ENCODE data around the gene NELL2.
"Not testable (repeated sequence)": the region's sequence is repeated elsewhere in the genome, so short reads cannot be mapped to it uniquely, and the experiment has no call there.

Gene NELL2

GRCh38 chr12:44875954-44876543, at the start of gene NELL2:
NELL2 (minus strand) TSS chr12:44876315; CDS start chr12:44875869, 446 bp downstream.
- DNase-seq (ENCODE audit: low read depth, low spot score) = no peak

- no peak for DNase-seq (ENCODE audit: low read depth, low spot score)
Observed at GRCh38 chr12:44921736-44922135, 45.6 kb upstream of the NELL2 start.

- no peak for DNase-seq (ENCODE audit: low read depth, low spot score)
Observed at GRCh38 chr12:44917141-44917540, 41.0 kb upstream of the NELL2 start.

GRCh38 chr12:44915958-44916357, 39.8 kb upstream of the NELL2 start:
- no peak for DNase-seq (ENCODE audit: low read depth, low spot score)

GRCh38 chr12:44904321-44904720, 28.2 kb upstream of the NELL2 start:
- DNase-seq (ENCODE audit: low read depth, low spot score) = no peak

GRCh38 chr12:44898108-44898507, 22.0 kb upstream of the NELL2 start:
- DNase-seq (ENCODE audit: low read depth, low spot score) = not testable (repeated sequence)

- DNase-seq (ENCODE audit: low read depth, low spot score) = no peak
Observed at GRCh38 chr12:44889926-44890325, 13.8 kb upstream of the NELL2 start.

- DNase-seq (ENCODE audit: low read depth, low spot score) = no peak
Observed at GRCh38 chr12:44889162-44889561, 13.0 kb upstream of the NELL2 start.

- DNase-seq (ENCODE audit: low read depth, low spot score) = no peak
Observed at GRCh38 chr12:44885902-44886301, 9.8 kb upstream of the NELL2 start.

- no peak for DNase-seq (ENCODE audit: low read depth, low spot score)
Observed at GRCh38 chr12:44881197-44881596, 5.1 kb upstream of the NELL2 start.

- DNase-seq (ENCODE audit: low read depth, low spot score) = no peak
Observed at GRCh38 chr12:44876544-44877410, 662 bp upstream of the NELL2 start.

- DNase-seq (ENCODE audit: low read depth, low spot score) = no peak
Observed at GRCh38 chr12:44875417-44875953, 630 bp downstream of the NELL2 start.

GRCh38 chr12:44874981-44875416, 1.1 kb downstream of the NELL2 start:
- DNase-seq (ENCODE audit: low read depth, low spot score) = no peak

GRCh38 chr12:44873898-44874297, 2.2 kb downstream of the NELL2 start:
- no peak for DNase-seq (ENCODE audit: low read depth, low spot score)

- DNase-seq (ENCODE audit: low read depth, low spot score) = no peak
Observed at GRCh38 chr12:44869503-44869902, 6.6 kb downstream of the NELL2 start.

GRCh38 chr12:44863867-44864266, 12.2 kb downstream of the NELL2 start:
- no peak for DNase-seq (ENCODE audit: low read depth, low spot score)

- DNase-seq (ENCODE audit: low read depth, low spot score) = no peak
Observed at GRCh38 chr12:44859998-44860689, 16.0 kb downstream of the NELL2 start.

- no peak for DNase-seq (ENCODE audit: low read depth, low spot score)
Observed at GRCh38 chr12:44858226-44858855, 17.8 kb downstream of the NELL2 start.

- no peak for DNase-seq (ENCODE audit: low read depth, low spot score)
Observed at GRCh38 chr12:44852483-44852882, 23.6 kb downstream of the NELL2 start.

GRCh38 chr12:44851586-44851985, 24.5 kb downstream of the NELL2 start:
- no peak for DNase-seq (ENCODE audit: low read depth, low spot score)

- DNase-seq (ENCODE audit: low read depth, low spot score) = no peak
Observed at GRCh38 chr12:44848703-44849085, 27.4 kb downstream of the NELL2 start.
